H1 (cell line): ENCODE results near the gene GFRAL. TPM values are rescaled to one million over a fixed set of nuclear protein-coding genes. Genes with fewer than 3 reads are reported as not detected.

Source experiments
- CTCF ChIA-PET: fragments of 300-600 bp; sonication (Branson Sonifier 250); formaldehyde crosslinking; loops from one replicate; lab custom pipeline; 2021; ENCODE audit not compliant: partially characterized antibody; lab: Charles Lee
- POLR2A ChIA-PET: fragments of 300-600 bp; sonication (Branson Sonifier 250); formaldehyde crosslinking; loops from one replicate; lab custom pipeline; 2021; ENCODE audit warnings: inconsistent platforms; ENCODE audit not compliant: partially characterized antibody; lab: Charles Lee
- DNase-seq, 2 experiments: peaks; one replicate each; pipeline versions ENCODE4 v3.0.0 to v3.0.0-alpha.2; 2010 to 2022; ENCODE audit warnings: low spot score in 2 of 2, low read depth in 1 of 2, mixed read lengths in 1 of 2
- FAIRE-seq: peaks from 2 replicates; lab custom pipeline; 2011; peaks lifted over from hg19 to GRCh38; lab: Jason Lieb, UNC
- H2AFZ ChIP-seq: 2 replicates; pipeline ENCODE4 v1.8.1; 2012; ENCODE audit warnings: low read length, inconsistent platforms
- H2AK5ac ChIP-seq: 2 replicates; pipeline ENCODE4 v1.6.1; 2013; ENCODE audit warnings: low read depth, low read length
- H2BK120ac ChIP-seq: replicated peaks from 2 replicates; pipeline ENCODE3; 2013; ENCODE audit warnings: low read depth, low read length, inconsistent platforms
- H2BK12ac ChIP-seq: 2 replicates; pipeline ENCODE4 v1.6.1; 2013; ENCODE audit warnings: low read depth, low read length
- H2BK15ac ChIP-seq: 2 replicates; pipeline ENCODE4 v1.6.1; 2013; ENCODE audit warnings: low read length
- H2BK20ac ChIP-seq: 2 replicates; pipeline ENCODE4 v1.6.1; 2013; ENCODE audit warnings: low read length
- H2BK5ac ChIP-seq: 2 replicates; pipeline ENCODE4 v1.6.1; 2013; ENCODE audit warnings: low read depth, low read length
- H3K14ac ChIP-seq: 2 replicates; pipeline ENCODE4 v1.6.1; 2013; ENCODE audit warnings: inconsistent platforms; ENCODE audit not compliant: insufficient read length
- H3K18ac ChIP-seq: 2 replicates; pipeline ENCODE4 v1.6.1; 2013; ENCODE audit warnings: low read length; ENCODE audit errors: extremely low read depth
- H3K23ac ChIP-seq: 2 replicates; pipeline ENCODE4 v1.6.1; 2013; ENCODE audit warnings: inconsistent platforms; ENCODE audit not compliant: insufficient read length
- H3K23me2 ChIP-seq: 2 replicates; pipeline ENCODE4 v1.6.1; 2013; ENCODE audit warnings: low read depth, low read length
- H3K27ac ChIP-seq: 2 replicates; pipeline ENCODE4 v1.6.1; 2011; ENCODE audit warnings: low read depth, low read length, inconsistent platforms
- H3K27me3 ChIP-seq, 4 experiments: replicated peaks in 1 of 4; 1 replicate in 1 of 4; 2 replicates in 3 of 4; pipeline versions ENCODE4 v1.6.1 to v1.8.1; 2011 to 2013; ENCODE audit warnings: low read length in 3 of 4, mild to moderate bottlenecking in 3 of 4, inconsistent platforms in 2 of 4, mixed read lengths in 2 of 4, moderate library complexity in 1 of 4; ENCODE audit not compliant: control insufficient read depth in 3 of 4, insufficient read depth in 3 of 4; ENCODE audit errors: extremely low read depth in 1 of 4
- H3K36me3 ChIP-seq, 4 experiments: 2 replicates each; pipeline versions ENCODE4 v1.6.1 to v1.8.1; 2011 to 2013; ENCODE audit warnings: mild to moderate bottlenecking in 4 of 4, low read length in 3 of 4, moderate library complexity in 2 of 4, control low read depth in 1 of 4, inconsistent platforms in 1 of 4; ENCODE audit not compliant: insufficient read depth in 4 of 4, control insufficient read depth in 2 of 4
- H3K4ac ChIP-seq: replicated peaks from 2 replicates; pipeline ENCODE3; 2013; ENCODE audit warnings: low read length, low read depth, mixed read lengths, inconsistent platforms; ENCODE audit not compliant: insufficient read length
- H3K4me1 ChIP-seq, 4 experiments: replicated peaks in 1 of 4; 1 replicate in 1 of 4; 2 replicates in 3 of 4; pipeline versions ENCODE4 v1.6.1 to v1.8.1; 2011 to 2013; ENCODE audit warnings: low read length in 3 of 4, inconsistent platforms in 2 of 4, mixed read lengths in 1 of 4; ENCODE audit not compliant: insufficient read depth in 4 of 4, control insufficient read depth in 3 of 4
- H3K4me2 ChIP-seq, 2 experiments: 2 replicates each; pipeline versions ENCODE4 v1.6.1 to v1.8.1; 2011 to 2013; ENCODE audit warnings: low read depth in 2 of 2, low read length in 2 of 2, control low read depth in 1 of 2, inconsistent platforms in 1 of 2, mild to moderate bottlenecking in 1 of 2; ENCODE audit not compliant: insufficient read depth in 1 of 2
- H3K4me3 ChIP-seq, 4 experiments: fragments of 200-600, 300-600 bp in 1 of 4; sonication (generic), shearing (Covaris generic), sonication (Bioruptor Twin) in 1 of 4; 2 replicates each; pipeline versions ENCODE4 v1.5.1 to v1.8.1; 2011 to 2016; ENCODE audit warnings: low read length in 4 of 4, low read depth in 3 of 4, control low read depth in 2 of 4, inconsistent platforms in 2 of 4, mild to moderate bottlenecking in 2 of 4, mixed read lengths in 1 of 4, moderate library complexity in 1 of 4; ENCODE audit not compliant: insufficient read depth in 2 of 4; ENCODE audit errors: extremely low read depth in 1 of 4
- H3K56ac ChIP-seq: replicated peaks from 2 replicates; pipeline ENCODE3; 2013; ENCODE audit warnings: low read depth, mild to moderate bottlenecking, mixed read lengths, low read length, inconsistent platforms; ENCODE audit not compliant: insufficient read length
- H3K79me1 ChIP-seq: 2 replicates; pipeline ENCODE4 v1.6.1; 2013; ENCODE audit warnings: low read depth, low read length, control low read depth
- H3K79me2 ChIP-seq, 2 experiments: 2 replicates each; pipeline versions ENCODE4 v1.6.1 to v1.8.1; 2012 to 2013; ENCODE audit warnings: low read length in 2 of 2, mild to moderate bottlenecking in 2 of 2, inconsistent platforms in 1 of 2; ENCODE audit not compliant: insufficient read depth in 2 of 2, control insufficient read depth in 1 of 2
- H3K9ac ChIP-seq, 4 experiments: replicated peaks in 1 of 4; 1 replicate in 1 of 4; 2 replicates in 3 of 4; pipeline versions ENCODE4 v1.6.1 to v1.8.1; 2011 to 2013; ENCODE audit warnings: low read depth in 3 of 4, low read length in 3 of 4, control low read depth in 2 of 4, mild to moderate bottlenecking in 2 of 4, moderate library complexity in 2 of 4, inconsistent platforms in 1 of 4; ENCODE audit errors: extremely low read depth in 1 of 4
- H3K9me3 ChIP-seq, 2 experiments: 2 replicates each; pipeline versions ENCODE4 v1.6.1 to v1.8.1; 2012 to 2013; ENCODE audit warnings: mild to moderate bottlenecking in 2 of 2, moderate library complexity in 2 of 2, control low read depth in 1 of 2, inconsistent platforms in 1 of 2, low read depth in 1 of 2, low read length in 1 of 2, mixed read lengths in 1 of 2; ENCODE audit not compliant: insufficient read depth in 2 of 2
- H4K20me1 ChIP-seq, 2 experiments: replicated peaks in 1 of 2; 2 replicates each; pipeline versions ENCODE3 to v1.8.1; 2011 to 2013; ENCODE audit warnings: inconsistent platforms in 2 of 2, low read length in 2 of 2, mild to moderate bottlenecking in 1 of 2; ENCODE audit not compliant: insufficient read depth in 2 of 2, control insufficient read depth in 1 of 2
- H4K5ac ChIP-seq: 2 replicates; pipeline ENCODE4 v1.6.1; 2013; ENCODE audit warnings: low read length, low read depth, mixed read lengths, inconsistent platforms; ENCODE audit not compliant: insufficient read length
- H4K8ac ChIP-seq: 2 replicates; pipeline ENCODE4 v1.8.0; 2013; ENCODE audit warnings: mild to moderate bottlenecking, moderate library complexity, low read length, inconsistent platforms; ENCODE audit not compliant: insufficient read depth; ENCODE audit errors: extremely low read depth
- H4K91ac ChIP-seq: replicated peaks from 2 replicates; pipeline ENCODE3; 2013; ENCODE audit warnings: low read length, mixed read lengths, inconsistent platforms; ENCODE audit not compliant: insufficient read length
- CBX8 ChIP-seq: fragments of 300-800, 300-1000 bp; sonication (generic); IDR thresholded peaks from 2 replicates; pipeline ENCODE4 v1.7.1; 2016; ENCODE audit warnings: low read depth, low read length, borderline replicate concordance
- GABPA ChIP-seq: IDR thresholded peaks from 2 replicates; pipeline ENCODE4 v1.6.1; 2011; ENCODE audit warnings: mild to moderate bottlenecking, low read length, moderate library complexity, borderline replicate concordance; ENCODE audit not compliant: insufficient read depth
- POLR2AphosphoS5 ChIP-seq: IDR thresholded peaks from 2 replicates; pipeline ENCODE4 v1.6.1; 2011; ENCODE audit warnings: low read depth, low read length
- SIN3A ChIP-seq, 2 experiments: IDR thresholded peaks in 1 of 2; conservative IDR thresholded peaks in 1 of 2; 2 replicates each; pipeline ENCODE4 v1.6.1; 2011 to 2012; ENCODE audit warnings: low read length in 2 of 2, improper control_type of control experiment in 1 of 2, low read depth in 1 of 2, mild to moderate bottlenecking in 1 of 2
- SIRT6 ChIP-seq: IDR thresholded peaks from one replicate; pipeline ENCODE4 v1.7.1; 2012; ENCODE audit warnings: low read length, inconsistent platforms
- TCF12 ChIP-seq: IDR thresholded peaks from 2 replicates; pipeline ENCODE4 v1.6.1; 2011; ENCODE audit warnings: low read depth, mild to moderate bottlenecking, low read length
- USF2 ChIP-seq: IDR thresholded peaks from 2 replicates; pipeline ENCODE4 v1.6.1; 2011; ENCODE audit warnings: low read length, improper control_type of control experiment
- WGBS, 2 experiments: shearing (Covaris generic) in 1 of 2; methylation state at CpG; one replicate each; pipeline versions ENCODE4 v1.1.6 to v1.1.7; 2013 to 2015; ENCODE audit warnings: low lambda C conversion rate in 2 of 2, mixed read lengths in 2 of 2, inconsistent platforms in 1 of 2, low coverage in 1 of 2, missing lambda C conversion rate in 1 of 2; ENCODE audit not compliant: insufficient replicate concordance in 2 of 2, insufficient coverage in 1 of 2, insufficient read length in 1 of 2; ENCODE audit errors: extremely low coverage in 1 of 2, missing lambda C conversion rate in 1 of 2; 5-methylcytosine and 5-hydroxymethylcytosine counted together
- polyA plus RNA-seq, 7 experiments: library from polyadenylated mRNA; depleted of rRNA in 3 of 7; stranded (reverse) in 5 of 7; unstranded in 2 of 7; fragments of >200 nt in 5 of 7; fragments of 200-250 nt in 2 of 7; gene quantifications; 1 replicate in 5 of 7; 2 replicates in 1 of 7; 4 replicates in 1 of 7; pipeline versions ENCODE4 v1.2.1 to v1.2.3, GENCODE V29; 2011 to 2013; ENCODE audit warnings: missing spikeins in 2 of 7, mixed read lengths in 2 of 7
- total RNA-seq: library from RNA; stranded (reverse); fragmentation: NEBNext Ultra II Directional; extraction: Animal tissue kit (Norgen Biotek cat#: 25700); gene quantifications from 2 replicates; pipeline ENCODE4 v1.2.1, GENCODE V29; 2021
- TF ChIP-seq, protein P1 (sequence below), 3 experiments: IDR thresholded peaks; 1 replicate in 2 of 3; 2 replicates in 1 of 3; pipeline versions ENCODE4 v1.5.1 to v1.6.1; 2011; ENCODE audit warnings: low read length in 3 of 3, mild to moderate bottlenecking in 3 of 3, inconsistent platforms in 2 of 3, low read depth in 1 of 3, moderate library complexity in 1 of 3; ENCODE audit not compliant: insufficient read depth in 1 of 3; ENCODE audit errors: control extremely low read depth in 1 of 3
- TF ChIP-seq, protein P2 (sequence below): IDR thresholded peaks from 2 replicates; pipeline ENCODE4 v1.6.1; 2012; ENCODE audit warnings: low read length, inconsistent platforms

Gene GFRAL
- total and polyA plus RNA-seq, 2 of the 8 experiments (the other 6 are each of a cell fraction or from before 2014, with no cell fraction given), result not detected

DNA sequence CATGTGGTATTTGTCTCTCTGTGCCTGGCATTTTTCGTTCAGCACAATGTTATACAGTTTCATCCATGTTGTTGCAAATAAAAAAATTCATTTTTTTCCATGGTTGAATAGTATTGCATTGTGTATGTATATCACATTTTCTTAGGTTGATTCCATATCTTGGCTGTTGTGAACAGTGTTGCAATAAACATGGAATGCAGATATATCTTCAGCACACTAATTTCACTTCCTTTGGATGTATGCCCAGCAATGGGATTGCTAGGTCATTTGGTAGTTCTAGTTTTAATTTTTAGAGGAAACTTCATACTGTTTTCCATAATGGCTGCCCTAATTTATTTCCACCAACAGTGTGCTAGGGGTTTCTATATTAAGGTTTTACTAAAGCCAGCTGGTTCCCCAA is 52.6 kb downstream of the GFRAL start:
- Histone ChIP-seq H4K91ac (no peak overlapping the region), H4K8ac (no peak overlapping the region), H2AFZ (no peak overlapping the region), H3K79me1 (no peaks in the 10 kb centered on the region), H3K4me3 (no peak overlapping the region), H3K23me2 (no peaks in the 10 kb centered on the region), H3K9ac (no peak overlapping the region), H3K14ac (no peak overlapping the region), H2BK12ac (no peak overlapping the region), H2BK5ac (no peak overlapping the region), H2BK20ac (no peak overlapping the region), H4K5ac (no peak overlapping the region), H3K23ac (no peak overlapping the region), H3K79me2 (no peaks in the 10 kb centered on the region), H3K56ac (no peak overlapping the region), H2AK5ac (no peak overlapping the region), H3K27me3 (no peaks in the 10 kb centered on the region), H2BK15ac (no peak overlapping the region), H3K4ac (no peak overlapping the region), H3K27ac (no peak overlapping the region), H4K20me1 (no peaks in the 10 kb centered on the region), H3K9me3 (no peaks in the 10 kb centered on the region), H3K4me1 (no peaks in the 10 kb centered on the region), H3K36me3 (no peaks in the 10 kb centered on the region), H3K18ac (no peak overlapping the region), H2BK120ac (no peak overlapping the region), H3K4me2 (no peak overlapping the region)
- WGBS, 2 experiments, result 88% methylated on average over 1 of the region's 1 CpG; no CpG with 5 or more reads in 1 of the 2 experiments
- ChIA-PET POLR2A (no interaction called here), CTCF (interaction anchor here (0.7 kb wide), 1 partner anchor 475 kb away, joined by 3 read pairs; no protein-coding TSS in a partner anchor)
- DNase-seq (no peak), FAIRE-seq (no peak)
- TF ChIP-seq SIN3A (conservative IDR thresholded peaks at IDR 0.05 in 1 of 2, IDR thresholded peaks at IDR 0.05 in 1 of 2; ENCODE audit: low read depth in 1 of 2, low read length in 2 of 2) (no peak), USF2 (no peak), GABPA (no peak), POLR2AphosphoS5 (no peak), CBX8 (no peak), SIRT6 (no peak), TCF12 (no peak)
- TF ChIP-seq, protein P1, sequence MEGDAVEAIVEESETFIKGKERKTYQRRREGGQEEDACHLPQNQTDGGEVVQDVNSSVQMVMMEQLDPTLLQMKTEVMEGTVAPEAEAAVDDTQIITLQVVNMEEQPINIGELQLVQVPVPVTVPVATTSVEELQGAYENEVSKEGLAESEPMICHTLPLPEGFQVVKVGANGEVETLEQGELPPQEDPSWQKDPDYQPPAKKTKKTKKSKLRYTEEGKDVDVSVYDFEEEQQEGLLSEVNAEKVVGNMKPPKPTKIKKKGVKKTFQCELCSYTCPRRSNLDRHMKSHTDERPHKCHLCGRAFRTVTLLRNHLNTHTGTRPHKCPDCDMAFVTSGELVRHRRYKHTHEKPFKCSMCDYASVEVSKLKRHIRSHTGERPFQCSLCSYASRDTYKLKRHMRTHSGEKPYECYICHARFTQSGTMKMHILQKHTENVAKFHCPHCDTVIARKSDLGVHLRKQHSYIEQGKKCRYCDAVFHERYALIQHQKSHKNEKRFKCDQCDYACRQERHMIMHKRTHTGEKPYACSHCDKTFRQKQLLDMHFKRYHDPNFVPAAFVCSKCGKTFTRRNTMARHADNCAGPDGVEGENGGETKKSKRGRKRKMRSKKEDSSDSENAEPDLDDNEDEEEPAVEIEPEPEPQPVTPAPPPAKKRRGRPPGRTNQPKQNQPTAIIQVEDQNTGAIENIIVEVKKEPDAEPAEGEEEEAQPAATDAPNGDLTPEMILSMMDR (IDR thresholded peaks at IDR 0.05; ENCODE audit: control extremely low read depth in 1 of 3, insufficient read depth in 1 of 3, low read depth in 1 of 3, low read length in 3 of 3), result no peak
- TF ChIP-seq, protein P2, sequence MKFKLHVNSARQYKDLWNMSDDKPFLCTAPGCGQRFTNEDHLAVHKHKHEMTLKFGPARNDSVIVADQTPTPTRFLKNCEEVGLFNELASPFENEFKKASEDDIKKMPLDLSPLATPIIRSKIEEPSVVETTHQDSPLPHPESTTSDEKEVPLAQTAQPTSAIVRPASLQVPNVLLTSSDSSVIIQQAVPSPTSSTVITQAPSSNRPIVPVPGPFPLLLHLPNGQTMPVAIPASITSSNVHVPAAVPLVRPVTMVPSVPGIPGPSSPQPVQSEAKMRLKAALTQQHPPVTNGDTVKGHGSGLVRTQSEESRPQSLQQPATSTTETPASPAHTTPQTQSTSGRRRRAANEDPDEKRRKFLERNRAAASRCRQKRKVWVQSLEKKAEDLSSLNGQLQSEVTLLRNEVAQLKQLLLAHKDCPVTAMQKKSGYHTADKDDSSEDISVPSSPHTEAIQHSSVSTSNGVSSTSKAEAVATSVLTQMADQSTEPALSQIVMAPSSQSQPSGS, result no peak
